Activated CD8-positive, alpha-beta memory T cell treated with anti-CD3 and anti-CD28 coated beads for 36 hours (primary cell): ENCODE measurements around the gene SNAPC1. TPM values are rescaled to one million over a fixed set of nuclear protein-coding genes. Genes with fewer than 3 reads are reported as not detected.
"Not testable (repeated sequence)": the region's sequence is repeated elsewhere in the genome, so short reads cannot be mapped to it uniquely, and the experiment has no call there.

ENCODE experiments used
- CTCF ChIA-PET: fragments of 350-600 bp; sonication (Branson Sonifier 250); formaldehyde crosslinking; loops from one replicate; lab custom pipeline; 2021; ENCODE audit warnings: antibody characterized with exemption; lab: Charles Lee
- POLR2A ChIA-PET: fragments of 350-600 bp; sonication (Branson Sonifier 250); formaldehyde crosslinking; loops from one replicate; lab custom pipeline; 2021; ENCODE audit warnings: antibody characterized with exemption; lab: Charles Lee
- total RNA-seq, 2 experiments: library from RNA; stranded (reverse); gene quantifications; one replicate each; pipeline ENCODE4 v1.2.3, GENCODE V29; 2021

Gene SNAPC1
- total RNA-seq, 2 experiments from 2014 or later, result 9.9 to 10.1 TPM

GRCh38 chr14:61746346-61746745 lies 15.9 kb upstream of the SNAPC1 start:
- ChIA-PET POLR2A (interaction anchor here (0.6 to 0.8 kb wide), 3 partner anchors 27 to 281 kb away, joined by 3 to 4 read pairs (median 3); no protein-coding TSS in a partner anchor), CTCF (interaction anchor here (0.7 to 1.1 kb wide), 3 partner anchors 13 to 284 kb away, joined by 3 to 4 read pairs (median 4); no protein-coding TSS in a partner anchor)

GRCh38 chr14:61746881-61747280 lies 15.3 kb upstream of the SNAPC1 start:
- POLR2A ChIA-PET, result interaction anchor here (0.8 kb wide), 1 partner anchor 52 kb away, joined by 3 read pairs; no protein-coding TSS in a partner anchor

GRCh38 chr14:61747342-61747741 lies 14.9 kb upstream of the SNAPC1 start:
- ChIA-PET POLR2A (no interaction called here), CTCF (interaction anchor here (0.9 kb wide), 1 partner anchor 90 kb away, joined by 4 read pairs; no protein-coding TSS in a partner anchor)

More at GRCh38 chr14:61746881-61747280, 15.3 kb upstream of the SNAPC1 start:
- CTCF ChIA-PET, result interaction anchor here (0.9 to 1.1 kb wide), 2 partner anchors 13 to 91 kb away, joined by 3 to 4 read pairs; no protein-coding TSS in a partner anchor

- ChIA-PET POLR2A (no interaction called here), CTCF (interaction anchor here (0.5 to 1.2 kb wide), 3 partner anchors 86 to 1069 kb away, joined by 3 to 4 read pairs (median 4); no protein-coding TSS in a partner anchor)
Measured at GRCh38 chr14:61749264-61749663, 13.0 kb upstream of the SNAPC1 start.

GRCh38 chr14:61749867-61750266 lies 12.4 kb upstream of the SNAPC1 start:
- ChIA-PET POLR2A (no interaction called here), CTCF (interaction anchor here (0.5 to 1.2 kb wide), 3 partner anchors 85 to 1069 kb away, joined by 3 to 4 read pairs (median 4); no protein-coding TSS in a partner anchor)

GRCh38 chr14:61750708-61751474 lies 11.3 kb upstream of the SNAPC1 start:
- ChIA-PET POLR2A (interaction anchor here (1.0 kb wide), 1 partner anchor 11 kb away, joined by 4 read pairs; no protein-coding TSS in a partner anchor), CTCF (no interaction called here)

GRCh38 chr14:61751475-61751989 lies 10.7 kb upstream of the SNAPC1 start:
- CTCF ChIA-PET, result no interaction called here
- POLR2A ChIA-PET, result interaction anchor here (1.0 kb wide), 1 partner anchor 10 kb away, joined by 4 read pairs; no protein-coding TSS in a partner anchor

GRCh38 chr14:61752626-61753025 lies 9.6 kb upstream of the SNAPC1 start:
- ChIA-PET POLR2A (interaction anchor here (0.6 kb wide), 1 partner anchor 206 kb away, joined by 3 read pairs; no protein-coding TSS in a partner anchor), CTCF (interaction anchor here (0.5 kb wide), 1 partner anchor 30 kb away, joined by 3 read pairs; no protein-coding TSS in a partner anchor)

GRCh38 chr14:61753631-61754030 lies 8.6 kb upstream of the SNAPC1 start:
- CTCF ChIA-PET, result no interaction called here
- POLR2A ChIA-PET, result no interaction called here

- ChIA-PET POLR2A (no interaction called here), CTCF (no interaction called here)
Measured at GRCh38 chr14:61754627-61755381, 7.4 kb upstream of the SNAPC1 start.

- POLR2A ChIA-PET, CTCF ChIA-PET: not testable (repeated sequence)
Measured at GRCh38 chr14:61755382-61755742, 6.9 kb upstream of the SNAPC1 start.

GRCh38 chr14:61756135-61756534 lies 6.1 kb upstream of the SNAPC1 start:
- ChIA-PET POLR2A (no interaction called here), CTCF (no interaction called here)

GRCh38 chr14:61759878-61760277 lies 2.3 kb upstream of the SNAPC1 start:
- CTCF ChIA-PET, result no interaction called here
- POLR2A ChIA-PET, result no interaction called here

GRCh38 chr14:61761557-61761956 lies 663 bp upstream of the SNAPC1 start:
- POLR2A ChIA-PET, result interaction anchor here (0.7 to 0.9 kb wide), 3 partner anchors 10 to 76 kb away, joined by 3 to 5 read pairs (median 4); partner anchors contain the start of gene HIF1A
- CTCF ChIA-PET, result interaction anchor here (0.6 to 1.2 kb wide), 5 partner anchors 18 to 373 kb away, joined by 3 to 4 read pairs (median 3); no protein-coding TSS in a partner anchor

- POLR2A ChIA-PET, result interaction anchor here (0.6 kb wide), 2 partner anchors 25 to 437 kb away, joined by 4 to 10 read pairs; no protein-coding TSS in a partner anchor
- CTCF ChIA-PET, result interaction anchor here (1.0 to 1.2 kb wide), 2 partner anchors 9 to 73 kb away, joined by 3 read pairs; no protein-coding TSS in a partner anchor
Measured at GRCh38 chr14:61764342-61765122, 2.3 kb downstream of the SNAPC1 start.

- CTCF ChIA-PET, result no interaction called here
- POLR2A ChIA-PET, result no interaction called here
Measured at GRCh38 chr14:61765225-61765943, 3.2 kb downstream of the SNAPC1 start.

GRCh38 chr14:61766151-61766550 lies 3.9 kb downstream of the SNAPC1 start:
- CTCF ChIA-PET, result no interaction called here
- POLR2A ChIA-PET, result no interaction called here
